ENCODE results near the gene OSBPL10. TPM values are rescaled to one million over a fixed set of nuclear protein-coding genes. Genes with fewer than 3 reads are reported as not detected.

OSBPL10 gene
- polyA plus RNA-seq, 2 of the 4 experiments (the other 2 are of a cell fraction), result 9.2 to 17.0 TPM

DNA sequence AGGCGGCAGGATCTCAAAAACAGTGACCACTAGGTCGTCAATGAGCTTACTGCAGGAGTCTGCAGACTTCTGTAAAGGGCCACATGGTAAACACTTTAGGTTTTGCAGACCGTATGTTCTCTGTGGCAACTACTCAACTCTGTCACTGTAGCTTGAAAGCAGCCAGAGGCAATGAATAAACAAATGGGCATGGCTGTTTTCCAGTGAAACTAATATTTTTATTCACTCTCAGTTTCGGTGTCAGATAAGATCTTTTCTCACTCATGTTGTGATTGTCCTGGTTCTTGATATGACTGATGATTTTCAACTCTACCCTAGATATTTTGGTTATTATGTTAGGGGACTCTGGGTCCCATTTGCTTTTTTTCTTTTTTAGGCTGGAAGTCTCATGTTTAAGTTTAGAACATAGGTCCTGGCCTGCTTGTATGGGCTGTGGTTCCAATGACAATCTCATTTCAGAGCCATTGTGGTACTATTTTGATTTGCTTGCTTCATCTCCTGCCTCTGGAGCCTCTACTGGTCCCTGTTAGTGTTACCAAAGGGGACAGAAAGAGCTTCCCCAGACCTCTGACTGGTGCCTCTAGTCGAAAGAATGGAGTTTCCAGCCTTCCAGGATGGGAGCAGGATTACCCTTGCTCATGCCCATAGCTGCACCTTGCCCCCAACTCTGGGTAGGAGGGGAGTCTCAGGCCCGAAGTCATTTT, 226.3 kb downstream of the OSBPL10 start:
- 63% methylated on average over 6 of the region's 6 CpGs for WGBS (ENCODE audit: missing lambda C conversion rate)
- TF ChIP-seq ZC3H11A (IDR thresholded peaks at IDR 0.05) (no peak), GATA3 (IDR thresholded peaks at IDR 0.05; ENCODE audit: borderline replicate concordance) (no peak), EP300 (IDR thresholded peaks at IDR 0.05) (no peak), ZNF302 (CRISPR knock-in tag; IDR thresholded peaks at IDR 0.05) (no peak), RCOR1 (IDR thresholded peaks at IDR 0.05; ENCODE audit: low read depth, low read length) (no peak), MYC (IDR thresholded peaks at IDR 0.05; ENCODE audit: borderline replicate concordance, low read length) (no peak), HEYL (CRISPR knock-in tag; IDR thresholded peaks at IDR 0.05) (no peak), SREBF2 (IDR thresholded peaks at IDR 0.05) (no peak), CHD2 (IDR thresholded peaks at IDR 0.05; ENCODE audit: low read length, partially characterized antibody) (no peak), HOXB5 (CRISPR knock-in tag; IDR thresholded peaks at IDR 0.05) (no peak), SMC3 (IDR thresholded peaks at IDR 0.05) (no peak), RFX5 (IDR thresholded peaks at IDR 0.05) (no peak), TP53 (CRISPR knock-in tag; IDR thresholded peaks at IDR 0.05) (no peak), NPAS2 (CRISPR knock-in tag; IDR thresholded peaks at IDR 0.05; ENCODE audit: borderline replicate concordance) (no peak), POLR2A (IDR thresholded peaks at IDR 0.05; ENCODE audit: low read length) (no peak), HOXA7 (CRISPR knock-in tag; IDR thresholded peaks at IDR 0.05) (no peak), FOSB (CRISPR knock-in tag; IDR thresholded peaks at IDR 0.05) (no peak)
- TF ChIP-seq, protein P1, sequence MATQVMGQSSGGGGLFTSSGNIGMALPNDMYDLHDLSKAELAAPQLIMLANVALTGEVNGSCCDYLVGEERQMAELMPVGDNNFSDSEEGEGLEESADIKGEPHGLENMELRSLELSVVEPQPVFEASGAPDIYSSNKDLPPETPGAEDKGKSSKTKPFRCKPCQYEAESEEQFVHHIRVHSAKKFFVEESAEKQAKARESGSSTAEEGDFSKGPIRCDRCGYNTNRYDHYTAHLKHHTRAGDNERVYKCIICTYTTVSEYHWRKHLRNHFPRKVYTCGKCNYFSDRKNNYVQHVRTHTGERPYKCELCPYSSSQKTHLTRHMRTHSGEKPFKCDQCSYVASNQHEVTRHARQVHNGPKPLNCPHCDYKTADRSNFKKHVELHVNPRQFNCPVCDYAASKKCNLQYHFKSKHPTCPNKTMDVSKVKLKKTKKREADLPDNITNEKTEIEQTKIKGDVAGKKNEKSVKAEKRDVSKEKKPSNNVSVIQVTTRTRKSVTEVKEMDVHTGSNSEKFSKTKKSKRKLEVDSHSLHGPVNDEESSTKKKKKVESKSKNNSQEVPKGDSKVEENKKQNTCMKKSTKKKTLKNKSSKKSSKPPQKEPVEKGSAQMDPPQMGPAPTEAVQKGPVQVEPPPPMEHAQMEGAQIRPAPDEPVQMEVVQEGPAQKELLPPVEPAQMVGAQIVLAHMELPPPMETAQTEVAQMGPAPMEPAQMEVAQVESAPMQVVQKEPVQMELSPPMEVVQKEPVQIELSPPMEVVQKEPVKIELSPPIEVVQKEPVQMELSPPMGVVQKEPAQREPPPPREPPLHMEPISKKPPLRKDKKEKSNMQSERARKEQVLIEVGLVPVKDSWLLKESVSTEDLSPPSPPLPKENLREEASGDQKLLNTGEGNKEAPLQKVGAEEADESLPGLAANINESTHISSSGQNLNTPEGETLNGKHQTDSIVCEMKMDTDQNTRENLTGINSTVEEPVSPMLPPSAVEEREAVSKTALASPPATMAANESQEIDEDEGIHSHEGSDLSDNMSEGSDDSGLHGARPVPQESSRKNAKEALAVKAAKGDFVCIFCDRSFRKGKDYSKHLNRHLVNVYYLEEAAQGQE (IDR thresholded peaks at IDR 0.05), result no peak
- TF ChIP-seq, protein P2, sequence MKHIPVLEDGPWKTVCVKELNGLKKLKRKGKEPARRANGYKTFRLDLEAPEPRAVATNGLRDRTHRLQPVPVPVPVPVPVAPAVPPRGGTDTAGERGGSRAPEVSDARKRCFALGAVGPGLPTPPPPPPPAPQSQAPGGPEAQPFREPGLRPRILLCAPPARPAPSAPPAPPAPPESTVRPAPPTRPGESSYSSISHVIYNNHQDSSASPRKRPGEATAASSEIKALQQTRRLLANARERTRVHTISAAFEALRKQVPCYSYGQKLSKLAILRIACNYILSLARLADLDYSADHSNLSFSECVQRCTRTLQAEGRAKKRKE (CRISPR knock-in tag; IDR thresholded peaks at IDR 0.05; ENCODE audit: low read depth), result no peak
- TF ChIP-seq, protein P3, sequence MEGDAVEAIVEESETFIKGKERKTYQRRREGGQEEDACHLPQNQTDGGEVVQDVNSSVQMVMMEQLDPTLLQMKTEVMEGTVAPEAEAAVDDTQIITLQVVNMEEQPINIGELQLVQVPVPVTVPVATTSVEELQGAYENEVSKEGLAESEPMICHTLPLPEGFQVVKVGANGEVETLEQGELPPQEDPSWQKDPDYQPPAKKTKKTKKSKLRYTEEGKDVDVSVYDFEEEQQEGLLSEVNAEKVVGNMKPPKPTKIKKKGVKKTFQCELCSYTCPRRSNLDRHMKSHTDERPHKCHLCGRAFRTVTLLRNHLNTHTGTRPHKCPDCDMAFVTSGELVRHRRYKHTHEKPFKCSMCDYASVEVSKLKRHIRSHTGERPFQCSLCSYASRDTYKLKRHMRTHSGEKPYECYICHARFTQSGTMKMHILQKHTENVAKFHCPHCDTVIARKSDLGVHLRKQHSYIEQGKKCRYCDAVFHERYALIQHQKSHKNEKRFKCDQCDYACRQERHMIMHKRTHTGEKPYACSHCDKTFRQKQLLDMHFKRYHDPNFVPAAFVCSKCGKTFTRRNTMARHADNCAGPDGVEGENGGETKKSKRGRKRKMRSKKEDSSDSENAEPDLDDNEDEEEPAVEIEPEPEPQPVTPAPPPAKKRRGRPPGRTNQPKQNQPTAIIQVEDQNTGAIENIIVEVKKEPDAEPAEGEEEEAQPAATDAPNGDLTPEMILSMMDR (IDR thresholded peaks at IDR 0.05), result no peak
- CTCF ChIA-PET, result no interaction called here
- ATAC-seq (no peak), DNase-seq (ENCODE audit: low read depth in 1 of 2, low spot score in 1 of 2) (no peak), FAIRE-seq (no peak)
- Histone ChIP-seq H3K4me2 (no peak overlapping the region), H3K9me3 (no peaks in the 10 kb centered on the region), H3K4me3 (no peak overlapping the region), H3K27ac (no peak overlapping the region), H3K4me1 (no peaks in the 10 kb centered on the region)
- POLR2A ChIA-PET, result no interaction called here

DNA sequence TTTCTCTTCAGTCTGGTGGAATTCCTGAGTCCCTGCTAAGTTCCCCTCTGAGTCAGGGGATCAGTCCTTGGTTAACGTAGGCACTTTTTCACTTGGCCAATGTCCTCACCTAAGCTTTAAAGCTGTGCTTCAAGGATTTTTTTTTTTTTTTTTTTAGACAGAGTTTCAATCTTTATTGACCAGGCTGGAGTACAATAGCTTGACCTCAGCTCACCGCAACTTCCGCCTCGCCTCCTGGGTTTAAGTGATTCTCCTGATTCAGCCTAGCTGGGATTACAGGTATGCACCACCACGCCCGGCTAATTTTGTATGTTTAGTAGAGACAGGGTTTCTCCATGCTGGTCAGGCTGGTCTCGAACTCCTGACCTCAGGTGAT, 228.0 kb downstream of the OSBPL10 start:
- Histone ChIP-seq H3K9me3 (no peaks in the 10 kb centered on the region), H3K4me2 (no peak overlapping the region), H3K4me1 (no peaks in the 10 kb centered on the region), H3K27ac (no peak overlapping the region), H3K4me3 (no peak overlapping the region)
- no peak for FAIRE-seq
- ChIA-PET POLR2A (no interaction called here), CTCF (interaction anchor here (0.7 to 1.3 kb wide), 3 partner anchors 16 to 401 kb away, joined by 3 read pairs; no protein-coding TSS in a partner anchor)
- ATAC-seq, result no peak
- WGBS (ENCODE audit: missing lambda C conversion rate), result 89% methylated on average over 7 of the region's 7 CpGs
- no peak for DNase-seq (ENCODE audit: low read depth in 1 of 2, low spot score in 1 of 2)
- TF ChIP-seq MAZ (IDR thresholded peaks at IDR 0.05; ENCODE audit: borderline replicate concordance, low read depth, low read length), result no peak
- no peak for TF ChIP-seq HDAC2 (IDR thresholded peaks at IDR 0.05)
- TF ChIP-seq, protein P4, sequence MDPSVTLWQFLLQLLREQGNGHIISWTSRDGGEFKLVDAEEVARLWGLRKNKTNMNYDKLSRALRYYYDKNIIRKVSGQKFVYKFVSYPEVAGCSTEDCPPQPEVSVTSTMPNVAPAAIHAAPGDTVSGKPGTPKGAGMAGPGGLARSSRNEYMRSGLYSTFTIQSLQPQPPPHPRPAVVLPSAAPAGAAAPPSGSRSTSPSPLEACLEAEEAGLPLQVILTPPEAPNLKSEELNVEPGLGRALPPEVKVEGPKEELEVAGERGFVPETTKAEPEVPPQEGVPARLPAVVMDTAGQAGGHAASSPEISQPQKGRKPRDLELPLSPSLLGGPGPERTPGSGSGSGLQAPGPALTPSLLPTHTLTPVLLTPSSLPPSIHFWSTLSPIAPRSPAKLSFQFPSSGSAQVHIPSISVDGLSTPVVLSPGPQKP (IDR thresholded peaks at IDR 0.05; ENCODE audit: low read depth, low read length), result no peak
- TF ChIP-seq POLR2AphosphoS2 (conservative IDR thresholded peaks at IDR 0.05; ENCODE audit: low read length), result no peak

Data from A549 (cell line).